Activated CD4-positive, alpha-beta T cell treated with anti-CD3 and anti-CD28 coated beads for 24 hours (primary cell): Measurements from ENCODE around the gene NARF.
"Not testable (repeated sequence)": the region's sequence is repeated elsewhere in the genome, so short reads cannot be mapped to it uniquely, and the experiment has no call there.

Experiments
- DNase-seq, 2 donors: peaks; one replicate each; pipeline ENCODE4 v3.0.0-alpha.2; 2020; ENCODE audit warnings: low read depth in 2 of 2

NARF gene

DNA sequence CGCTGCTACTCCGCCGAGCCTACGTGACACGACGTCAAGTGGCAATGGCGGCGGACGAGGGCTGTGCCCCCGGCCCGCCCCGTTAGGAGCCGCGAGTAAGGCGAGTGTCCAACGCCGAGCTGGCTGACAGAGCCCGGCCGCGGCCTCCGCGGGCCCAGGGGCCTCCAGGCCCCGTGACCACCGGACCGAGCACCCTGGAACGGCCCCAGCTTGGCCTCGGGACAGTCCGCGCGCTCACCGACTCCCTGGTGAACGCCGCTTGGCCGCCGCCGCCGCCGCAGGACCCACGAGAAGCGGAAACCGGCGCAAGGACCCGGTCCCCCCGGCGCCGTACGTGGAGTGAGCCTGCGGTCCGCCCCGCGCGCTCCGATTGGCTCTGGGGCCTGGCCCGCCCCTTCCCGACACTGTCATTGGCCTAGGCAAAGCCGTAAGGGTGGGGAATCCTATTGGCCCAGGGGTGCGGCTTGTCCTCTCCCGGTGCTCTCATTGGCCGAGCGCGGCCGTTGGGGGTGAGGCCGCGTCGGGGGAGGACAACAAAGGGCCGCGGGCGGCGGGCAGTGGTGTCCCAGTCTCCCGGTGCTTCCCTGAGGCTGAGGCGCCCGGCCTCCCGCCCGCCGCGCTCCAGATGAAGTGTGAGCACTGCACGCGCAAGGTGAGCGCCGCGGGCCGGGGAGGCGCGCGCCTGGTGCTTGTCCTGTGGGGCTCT, at the start of gene NARF:
Gene NARF, plus strand, starts transcription at position 563 of the 706 bp plus-strand sequence. Its CDS starts 63 bp downstream, at position 626.
- DNase-seq: peak; percentile 93

DNA sequence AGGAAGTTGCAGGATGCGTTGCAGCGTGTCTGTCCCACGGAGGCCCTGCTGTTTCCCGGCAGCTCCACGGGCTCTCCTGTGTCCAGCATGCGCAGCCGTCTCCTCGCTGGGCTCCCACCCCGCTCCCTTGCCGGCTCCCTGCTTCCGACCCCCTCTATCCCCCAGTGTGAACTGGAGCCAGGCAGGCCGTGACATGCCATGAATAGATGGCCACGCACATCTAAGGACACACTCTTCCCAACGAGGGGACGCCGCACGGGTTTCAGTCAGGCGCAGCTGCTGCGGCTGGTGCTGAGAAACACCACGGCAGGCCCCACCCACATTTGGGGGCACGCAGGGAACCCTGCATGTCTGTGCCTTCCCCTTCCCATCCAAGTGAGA, 49.6 kb upstream of the NARF start:
- DNase-seq: no peak

DNA sequence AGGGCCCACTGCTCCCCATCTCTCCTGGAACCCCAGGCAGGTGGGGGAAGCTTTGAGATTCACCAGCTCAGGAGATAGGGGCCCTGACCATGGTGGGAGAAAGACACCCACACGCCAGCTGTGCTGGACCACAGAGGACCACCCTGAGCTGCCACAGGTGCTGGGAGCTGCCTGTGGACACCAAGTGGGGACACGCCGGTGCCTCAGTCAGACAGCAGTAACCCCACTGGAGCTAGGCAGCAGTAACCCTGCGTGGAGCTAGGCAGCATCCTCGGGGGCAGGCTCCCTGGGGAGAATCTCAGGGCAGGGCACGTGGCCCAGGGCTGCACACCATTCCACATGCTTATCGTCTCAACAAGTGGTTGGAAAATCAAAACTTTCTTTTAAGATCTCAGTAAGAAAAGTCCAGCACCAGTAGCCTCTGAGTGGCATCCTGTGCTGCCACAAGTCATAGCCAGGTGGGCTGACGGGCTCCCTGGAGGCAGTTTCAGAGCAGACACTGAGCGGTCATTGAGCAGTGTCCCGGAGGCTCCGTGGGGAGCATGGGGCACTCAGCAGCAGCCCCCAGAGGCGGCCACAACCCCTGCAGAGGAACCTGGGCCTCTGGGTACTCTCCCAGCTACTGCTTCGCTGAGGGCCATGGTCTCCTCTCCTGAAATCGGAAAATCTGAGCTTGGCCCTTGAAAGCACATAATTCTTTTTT, 48.4 kb upstream of the NARF start:
- DNase-seq: no peak

DNA sequence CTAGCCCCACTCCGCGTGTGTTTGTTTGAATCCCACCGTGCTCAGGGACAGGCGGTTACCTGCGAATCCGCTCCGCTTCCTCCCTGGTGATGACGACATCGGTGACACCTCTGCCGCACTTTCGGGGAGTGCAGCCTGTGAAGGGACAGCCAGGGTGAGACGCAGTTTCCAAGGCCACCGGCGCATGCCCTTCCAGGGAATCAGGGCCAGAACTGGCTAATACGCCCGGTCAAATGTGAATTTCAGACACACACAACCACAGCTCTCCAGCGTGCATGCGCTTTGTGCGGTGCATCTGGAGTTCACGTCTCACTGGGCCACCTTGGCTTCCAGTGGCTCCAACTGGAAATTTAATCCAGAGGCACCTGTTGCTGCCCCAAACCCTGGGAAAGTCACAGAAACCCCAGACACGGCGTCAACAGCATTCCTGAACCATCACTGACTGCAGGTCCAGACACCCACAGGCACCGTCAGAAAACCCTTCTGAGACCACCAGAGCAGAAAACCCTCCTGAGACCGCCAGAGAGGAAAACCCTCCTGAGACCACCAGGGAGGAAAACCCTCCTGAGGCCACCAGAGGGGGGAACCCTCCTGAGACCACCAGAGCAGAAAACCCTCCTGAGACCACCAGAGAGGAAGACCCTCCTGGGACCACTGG, 47.0 kb upstream of the NARF start:
- no peak for DNase-seq

DNA sequence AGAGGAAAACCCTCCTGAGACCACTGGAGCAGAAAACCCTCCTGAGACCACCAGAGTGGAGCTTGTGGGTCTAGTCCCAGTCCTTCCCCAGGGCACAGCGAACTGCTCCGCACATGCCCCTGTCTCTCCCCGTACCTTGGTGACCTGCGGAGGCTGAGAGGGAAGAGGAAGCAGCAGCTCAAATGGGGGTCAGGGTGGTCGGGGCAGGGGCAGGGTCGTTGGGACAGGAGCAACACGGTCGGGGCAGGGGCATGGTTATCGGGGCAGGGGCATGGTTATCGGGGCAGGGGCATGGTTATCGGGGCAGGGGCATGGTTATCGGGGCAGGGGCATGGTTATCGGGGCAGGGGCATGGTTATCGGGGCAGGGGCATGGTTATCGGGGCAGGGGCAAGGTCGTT, 46.5 kb upstream of the NARF start:
- not testable (repeated sequence) for DNase-seq

DNA sequence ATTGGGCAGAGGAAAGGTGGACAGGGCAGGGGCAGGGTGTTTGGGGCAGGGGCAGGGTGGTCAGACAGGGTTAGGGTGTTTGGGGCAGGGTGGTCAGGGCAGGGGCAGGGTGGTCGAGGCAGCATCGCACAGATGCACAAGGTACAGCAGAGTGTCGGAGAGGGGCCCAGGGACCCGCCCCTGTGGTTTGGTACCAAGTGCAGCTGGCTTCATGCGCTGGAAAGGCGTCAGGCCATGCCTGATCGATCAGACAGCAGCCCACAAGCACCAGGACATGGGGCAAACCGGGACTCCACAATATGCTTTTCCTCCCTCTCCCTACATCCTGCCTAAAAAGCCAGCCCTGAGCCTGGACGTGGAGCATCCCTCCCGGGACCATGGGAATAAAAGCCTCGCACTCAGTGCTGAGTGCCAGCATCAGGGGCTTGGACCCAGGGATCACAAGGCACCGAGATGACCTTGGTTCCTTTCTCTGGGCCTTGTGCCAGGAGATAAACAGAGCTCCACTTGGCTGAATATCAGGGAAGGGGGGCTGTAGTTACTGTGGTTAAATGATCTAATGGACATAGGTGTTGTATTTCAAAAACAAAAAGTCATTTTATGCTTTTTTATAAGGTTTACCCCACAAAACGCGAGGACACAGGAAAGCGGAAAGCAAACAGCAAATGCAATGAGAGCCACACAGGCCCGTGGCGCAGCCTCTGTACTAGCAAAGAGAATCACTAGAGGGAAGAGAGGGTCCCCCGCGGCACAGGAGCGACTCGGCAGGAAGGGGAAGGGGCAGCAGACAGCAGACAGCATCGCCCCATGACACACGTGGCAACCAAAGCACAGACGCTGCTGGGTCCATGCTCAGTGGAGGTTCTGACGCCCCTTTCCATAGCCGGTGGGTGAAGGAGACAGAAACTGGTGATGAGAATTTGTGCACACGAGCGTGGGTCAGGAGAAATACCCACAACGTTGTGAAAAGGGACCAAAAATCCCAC, 45.7 kb upstream of the NARF start:
- DNase-seq: no peak

DNA sequence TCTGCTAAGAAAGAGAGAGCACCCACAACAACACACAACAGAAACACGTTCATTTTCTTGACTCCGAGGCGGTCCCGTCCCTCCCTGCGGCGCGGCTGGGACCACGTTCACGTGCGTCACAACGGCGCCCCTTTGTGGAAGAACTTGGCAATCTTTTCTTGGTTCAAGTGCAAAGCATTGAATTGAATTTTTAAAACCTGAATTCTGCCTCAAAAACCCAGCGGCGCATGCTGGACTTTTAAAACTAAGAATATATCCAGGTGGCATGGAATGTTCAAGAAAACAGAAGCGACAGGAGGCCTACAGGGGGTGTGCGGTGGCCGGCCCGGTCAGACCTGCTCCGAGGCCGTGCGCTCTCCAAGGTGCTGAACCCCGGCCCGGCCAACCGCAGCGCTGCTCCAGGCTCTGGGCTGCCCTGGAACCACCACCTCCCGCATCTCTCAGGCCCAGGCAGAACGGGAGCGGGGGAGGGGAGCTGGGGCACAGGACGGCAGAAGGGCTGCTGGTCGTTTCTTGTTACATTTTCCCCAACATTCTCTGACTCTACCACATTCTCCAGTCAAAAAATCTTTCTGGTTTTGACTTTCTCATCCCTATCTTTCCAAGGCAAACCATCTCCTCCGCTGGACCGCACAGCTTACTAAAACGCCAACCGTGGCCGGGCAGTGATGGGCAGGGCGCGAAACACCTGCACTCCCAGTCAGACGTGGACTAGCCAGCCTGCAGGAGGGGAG, 43.8 kb upstream of the NARF start:
- peak; percentile 62 to 69 for DNase-seq

DNA sequence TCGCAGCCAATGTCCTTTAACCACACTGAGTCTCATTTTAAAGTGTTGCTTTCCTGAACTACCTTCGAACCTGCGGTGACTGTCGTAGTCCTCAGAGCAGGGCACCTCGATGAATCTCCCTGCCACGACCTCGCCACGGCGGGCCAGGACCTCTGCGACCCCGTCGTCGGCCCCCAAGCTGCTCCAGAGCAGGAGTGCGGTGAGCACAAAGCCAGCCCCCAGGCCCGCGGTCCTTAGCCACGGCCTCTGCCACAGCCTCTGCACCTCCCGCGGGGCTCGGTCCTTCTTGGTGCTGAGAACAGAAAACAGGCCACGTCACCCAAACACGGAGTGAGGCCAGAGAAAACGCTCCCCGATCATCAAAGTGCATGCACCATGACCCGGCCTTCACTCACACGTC, 43.2 kb upstream of the NARF start:
- no peak for DNase-seq

DNA sequence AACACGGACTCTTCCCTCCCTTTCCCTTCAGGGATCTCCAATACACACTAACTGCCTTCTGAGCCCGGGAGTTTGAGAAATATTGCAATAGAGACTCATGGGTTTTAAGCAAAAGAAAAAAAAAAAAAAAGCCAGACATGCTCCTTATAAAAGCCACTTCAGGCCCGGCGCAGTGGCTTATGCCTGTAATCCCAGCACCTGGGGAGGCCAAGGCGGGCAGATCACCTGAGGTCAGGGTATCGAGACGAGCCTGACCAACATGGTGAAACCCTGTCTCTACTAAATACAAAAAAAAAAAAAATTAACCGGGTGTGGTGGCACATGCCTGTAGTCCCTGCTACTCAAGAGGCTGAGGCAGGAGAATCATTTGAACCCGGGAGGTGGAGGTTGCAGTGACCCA, 42.8 kb upstream of the NARF start:
- no peak for DNase-seq

DNA sequence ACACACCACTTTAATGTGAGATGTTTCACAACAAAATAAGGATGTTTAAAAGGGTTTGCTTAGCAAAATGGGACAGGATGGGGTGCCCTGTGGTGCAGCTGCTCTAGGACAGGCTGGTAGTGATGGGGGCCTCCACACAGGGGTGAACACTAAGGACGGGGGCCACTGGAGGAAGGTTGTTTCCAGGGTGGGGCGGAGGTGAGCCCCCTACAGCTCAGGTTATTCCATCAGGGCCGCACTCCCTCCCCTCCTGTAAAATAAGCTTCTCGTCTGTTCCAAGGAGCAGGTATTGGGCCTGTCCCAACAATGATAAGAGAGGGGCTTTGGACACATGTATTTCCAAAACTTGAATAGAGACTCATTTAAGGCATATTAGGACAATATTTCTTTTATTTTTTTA, 42.3 kb upstream of the NARF start:
- no peak for DNase-seq

DNA sequence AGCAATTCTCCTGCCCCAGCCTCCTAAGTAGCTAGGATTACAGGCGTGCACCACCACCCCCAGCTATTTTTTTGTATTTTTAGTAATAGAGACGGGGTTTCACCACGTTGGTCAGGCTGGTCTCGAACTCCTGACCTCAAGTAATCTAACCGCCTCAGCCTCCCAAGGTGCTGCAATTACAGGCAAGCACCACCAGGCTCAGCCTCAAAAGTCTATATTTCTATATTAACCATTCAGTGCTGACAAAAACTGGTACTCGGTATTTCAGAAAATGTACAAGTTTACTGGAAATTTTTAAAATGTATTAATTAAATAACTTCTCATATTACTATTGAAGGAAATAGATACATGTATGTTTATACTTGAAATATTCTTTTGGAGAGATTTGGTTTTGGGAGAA, 41.8 kb upstream of the NARF start:
- DNase-seq: no peak

DNA sequence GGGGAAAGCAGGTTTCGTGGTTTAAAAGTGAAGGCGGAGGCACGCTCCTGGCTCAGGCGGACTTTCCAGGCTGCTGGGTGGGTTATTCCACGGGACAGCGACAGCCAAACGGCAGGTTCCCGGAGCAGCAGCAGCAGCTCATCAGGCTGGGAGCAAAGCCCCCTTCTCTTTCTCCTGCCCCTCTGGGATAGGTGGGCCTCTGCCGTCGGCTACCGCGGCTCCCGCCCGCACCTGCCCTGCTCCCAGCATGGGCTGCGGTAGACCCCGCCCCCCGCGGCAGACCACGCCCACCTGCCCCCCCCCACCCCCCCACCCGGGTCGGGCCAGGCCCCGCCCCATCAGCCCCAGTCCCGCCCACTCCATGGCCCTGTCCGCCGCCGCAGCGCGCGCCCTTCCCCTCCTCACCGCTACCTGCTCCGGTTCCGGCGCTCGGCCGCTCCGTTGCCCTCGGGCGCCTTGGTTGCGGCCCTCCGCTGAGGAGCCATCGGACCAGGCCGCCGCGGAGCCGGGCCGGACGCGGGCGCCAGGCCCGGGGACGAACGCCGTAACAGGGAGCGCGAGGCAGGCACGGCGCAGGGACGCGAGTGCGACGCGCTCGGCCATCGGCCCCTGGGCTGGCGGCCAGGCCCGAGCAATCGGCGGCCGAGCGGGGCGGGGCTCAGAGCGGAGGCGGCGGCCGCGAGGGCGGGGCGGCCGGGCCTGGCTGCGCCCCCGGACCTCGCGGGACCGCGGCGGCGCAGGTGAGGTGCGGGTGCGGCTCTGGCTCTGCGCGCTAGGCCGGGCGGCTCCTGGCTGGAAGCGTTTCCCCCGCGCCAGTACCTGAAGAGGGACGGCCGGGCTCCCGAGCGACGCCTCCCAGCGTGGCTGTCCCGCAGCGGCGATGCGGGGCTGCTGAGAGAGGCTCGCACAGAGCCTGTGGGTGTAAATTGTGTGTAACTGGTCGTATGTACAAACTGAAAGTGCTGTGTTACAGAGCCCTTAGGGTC, 40.2 kb upstream of the NARF start, which contains the start of the genes HEXD and OGFOD3:
Gene HEXD, plus strand, starts transcription at position 347 of the 986 bp plus-strand sequence. CDS start 1,453 bp downstream, outside the sequence.
Gene OGFOD3, minus strand, starts transcription at position 586 of the 986 bp plus-strand sequence. Its CDS starts 101 bp downstream, at position 485.
- peak; percentile 65 to 72 for DNase-seq

DNA sequence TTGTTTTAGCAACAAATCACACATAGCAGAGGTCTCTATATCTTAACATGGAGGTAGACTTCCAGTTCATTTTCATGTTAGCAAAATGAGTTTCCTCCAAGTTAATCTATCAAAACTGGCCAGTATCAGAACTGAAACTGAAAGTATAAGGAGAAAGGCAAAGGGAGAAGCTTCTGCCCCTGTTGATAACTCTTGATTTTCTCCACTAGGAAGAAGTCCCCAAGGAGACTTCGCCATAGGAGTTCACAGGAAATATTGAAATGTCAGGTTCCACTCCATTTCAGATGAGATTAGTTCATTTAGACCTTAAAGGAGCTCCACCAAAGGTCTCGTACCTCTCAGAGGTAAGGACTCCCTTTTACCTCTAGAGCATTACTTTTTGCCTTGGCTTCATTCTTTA, 39.0 kb upstream of the NARF start:
- DNase-seq: no peak

DNA sequence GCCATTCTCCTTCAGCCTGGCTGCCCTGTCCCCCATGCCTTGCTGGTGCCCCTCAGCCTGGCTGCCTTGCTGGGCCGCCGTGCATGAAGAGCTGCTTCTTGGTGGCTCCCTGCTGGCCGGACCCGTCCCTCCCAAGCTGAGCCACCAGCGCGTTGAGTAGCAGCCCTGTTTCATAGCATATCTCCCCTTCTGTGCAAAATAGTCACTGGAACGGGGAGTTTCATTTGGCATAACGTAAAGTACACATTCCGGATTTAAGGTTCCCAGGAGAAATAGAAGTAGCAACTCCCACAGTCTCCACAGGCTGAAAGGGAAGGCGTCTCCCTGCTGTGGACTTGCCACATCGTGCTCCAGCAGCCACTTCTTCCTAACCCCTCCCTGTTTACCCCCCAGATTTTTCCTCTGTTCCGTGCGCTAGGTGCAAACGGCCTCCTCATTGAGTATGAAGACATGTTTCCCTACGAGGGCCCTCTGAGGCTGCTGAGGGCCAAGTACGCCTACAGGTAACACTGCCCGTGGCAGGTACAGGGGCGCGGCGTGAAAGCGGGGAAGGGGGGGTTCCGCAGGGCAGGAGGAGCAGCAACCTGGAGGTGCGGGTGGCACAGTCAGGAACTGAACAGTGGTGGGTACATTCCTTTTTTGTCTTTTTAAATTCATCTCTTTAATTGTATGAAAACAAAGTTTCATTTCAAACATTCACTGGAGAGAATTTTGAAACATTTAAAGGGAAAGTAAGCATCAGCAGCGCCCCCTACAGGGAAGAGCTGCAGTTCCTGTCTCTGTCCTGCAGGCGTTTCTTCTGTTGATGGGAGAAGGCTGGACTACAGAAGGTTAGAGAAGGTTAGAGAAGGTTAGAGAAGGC, 34.3 kb upstream of the NARF start:
- peak; percentile 39 to 56 for DNase-seq

DNA sequence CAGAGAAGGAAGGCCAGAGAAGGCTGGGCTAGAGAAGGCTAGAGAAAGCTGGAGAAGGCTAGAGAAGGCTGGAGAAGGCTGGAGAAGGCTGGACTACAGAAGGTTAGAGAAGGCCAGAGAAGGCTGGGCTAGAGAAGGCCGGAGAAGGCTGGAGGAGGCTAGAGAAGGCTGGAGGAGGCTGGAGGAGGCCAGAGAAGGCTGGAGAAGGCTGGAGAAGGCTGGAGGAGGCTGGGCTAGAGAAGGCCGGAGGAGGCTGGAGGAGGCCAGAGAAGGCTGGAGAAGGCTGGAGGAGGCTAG, 33.7 kb upstream of the NARF start:
- DNase-seq: no peak

DNA sequence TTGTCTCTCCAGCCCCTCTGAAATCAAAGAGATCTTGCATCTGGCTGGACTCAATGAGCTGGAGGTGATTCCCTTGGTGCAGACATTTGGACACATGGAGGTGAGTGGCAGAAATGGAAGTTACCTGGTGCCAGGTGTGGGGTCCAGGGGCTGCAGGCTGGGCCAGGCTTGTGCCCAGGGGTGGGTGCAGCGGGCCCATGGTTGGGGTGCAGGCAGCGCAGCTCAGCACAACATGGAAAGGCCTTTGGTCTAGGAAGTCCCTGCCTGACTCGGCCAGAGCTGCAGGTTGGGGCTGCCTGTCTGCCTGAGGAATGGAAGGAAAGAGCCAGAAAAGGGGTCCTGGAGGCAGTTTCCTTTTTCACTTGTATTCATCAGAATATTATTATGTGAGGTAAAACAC, 30.0 kb upstream of the NARF start:
- no peak for DNase-seq

DNA sequence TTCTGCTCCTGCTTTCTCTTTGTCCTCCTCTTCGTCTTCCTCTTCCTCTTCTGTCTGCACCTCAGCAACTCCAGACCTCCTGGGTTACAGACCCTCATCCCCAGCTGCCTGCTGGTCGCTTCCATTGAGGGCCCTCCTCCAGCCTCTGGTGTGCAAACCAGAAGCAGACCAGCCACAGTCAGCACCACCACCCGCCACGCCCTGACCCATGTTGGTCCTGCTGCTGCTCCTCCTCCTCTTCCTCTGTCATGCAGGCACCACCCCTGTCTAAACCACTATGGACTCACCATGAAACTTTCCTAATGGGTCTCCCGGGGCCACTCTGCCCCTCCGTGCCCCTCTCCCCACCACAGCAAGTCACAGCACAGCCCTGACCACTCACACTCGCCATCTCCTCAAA, 28.7 kb upstream of the NARF start:
- no peak for DNase-seq

DNA sequence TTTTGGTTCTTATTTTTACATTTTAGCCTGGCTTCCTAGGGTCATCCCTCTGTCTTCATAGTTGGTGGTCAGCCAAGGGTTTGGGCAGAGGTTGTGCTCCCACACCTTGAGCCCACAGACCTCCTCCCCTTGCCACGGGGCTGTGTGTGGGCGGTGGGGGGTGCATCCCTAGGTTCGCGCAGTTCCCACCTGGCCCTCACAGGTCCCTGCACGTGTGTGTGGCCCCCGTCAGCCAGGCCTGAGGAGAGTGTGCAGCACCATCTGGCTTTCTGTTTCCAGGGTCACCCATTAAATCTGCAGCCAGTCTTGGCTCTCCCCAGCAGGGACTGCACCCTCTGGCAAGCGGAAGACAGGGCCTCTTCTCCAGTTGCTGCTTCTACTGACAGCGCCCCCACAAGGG, 26.5 kb upstream of the NARF start:
- no peak for DNase-seq
